HG02852 (cell line): ENCODE data around the gene ARPC2.
A peak's percentile ranks its signal among the peaks of the same experiment; 100 is the strongest.

Source experiments
- ATAC-seq: cut with Tn5 transposase; IDR thresholded peaks from one replicate; pipeline ENCODE4 v1.9.1; 2021; ENCODE audit warnings: mild to moderate bottlenecking, moderate library complexity; ENCODE audit not compliant: unreplicated experiment

Gene ARPC2

DNA sequence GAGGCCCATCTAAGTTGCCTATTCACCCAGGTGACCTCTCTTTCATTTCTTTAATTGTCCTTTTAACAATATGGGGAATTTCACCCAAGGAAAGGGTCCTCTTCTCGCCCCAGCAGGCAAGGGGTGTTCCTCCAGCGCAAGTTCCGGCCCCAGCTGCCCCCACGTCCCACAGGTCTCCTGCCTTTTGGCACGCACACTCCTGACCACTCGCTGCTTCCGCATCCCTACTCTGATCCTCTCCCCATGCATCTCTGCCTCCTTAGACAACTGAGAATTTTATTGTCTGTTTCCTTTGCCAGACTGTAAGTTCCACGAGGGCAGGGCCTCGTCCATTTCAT is 684 bp upstream of the ARPC2 start:
- ATAC-seq, result no peak

DNA sequence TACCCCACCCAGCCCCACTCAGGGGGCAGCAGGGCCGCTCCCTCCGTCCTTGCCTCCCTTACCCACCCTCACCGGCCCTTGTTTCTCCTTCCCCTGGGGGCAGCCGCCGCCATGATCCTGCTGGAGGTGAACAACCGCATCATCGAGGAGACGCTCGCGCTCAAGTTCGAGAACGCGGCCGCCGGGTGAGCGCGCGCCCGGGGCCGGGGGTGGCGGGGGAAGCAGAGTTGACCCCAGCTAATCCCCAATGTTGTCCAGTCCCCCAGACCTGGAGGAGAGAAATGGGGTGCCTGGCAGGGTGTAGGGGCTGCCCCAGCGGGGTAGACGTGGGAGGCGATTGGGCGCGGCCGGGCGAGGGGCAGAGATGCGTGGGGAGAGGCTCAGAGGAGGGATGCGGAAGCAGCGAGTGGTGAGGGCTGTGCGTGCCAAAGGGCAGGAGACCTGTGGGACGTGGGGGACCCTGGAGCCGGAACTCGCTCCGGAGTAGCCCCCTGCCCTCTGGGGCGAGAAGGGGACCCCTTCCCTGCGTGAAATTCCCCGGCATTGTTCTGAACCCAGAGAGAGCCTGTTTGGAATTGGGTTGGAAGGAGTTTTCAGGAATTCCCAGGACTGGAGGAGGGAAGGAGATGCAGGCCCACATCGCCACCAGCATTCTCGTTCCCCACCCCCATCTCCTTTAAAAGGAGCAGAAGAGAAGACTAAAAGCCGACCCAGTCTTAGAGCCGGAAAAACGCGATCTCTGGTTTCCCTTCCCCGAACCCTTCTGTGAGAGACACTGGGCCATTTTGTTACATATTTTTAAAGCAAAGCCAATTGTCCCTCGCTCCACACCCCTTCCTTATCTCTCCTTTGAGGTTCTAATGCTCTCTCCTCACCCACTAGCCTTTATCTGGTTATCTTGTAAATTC is 625 bp downstream of the ARPC2 start:
- peak; percentile 32 for ATAC-seq

DNA sequence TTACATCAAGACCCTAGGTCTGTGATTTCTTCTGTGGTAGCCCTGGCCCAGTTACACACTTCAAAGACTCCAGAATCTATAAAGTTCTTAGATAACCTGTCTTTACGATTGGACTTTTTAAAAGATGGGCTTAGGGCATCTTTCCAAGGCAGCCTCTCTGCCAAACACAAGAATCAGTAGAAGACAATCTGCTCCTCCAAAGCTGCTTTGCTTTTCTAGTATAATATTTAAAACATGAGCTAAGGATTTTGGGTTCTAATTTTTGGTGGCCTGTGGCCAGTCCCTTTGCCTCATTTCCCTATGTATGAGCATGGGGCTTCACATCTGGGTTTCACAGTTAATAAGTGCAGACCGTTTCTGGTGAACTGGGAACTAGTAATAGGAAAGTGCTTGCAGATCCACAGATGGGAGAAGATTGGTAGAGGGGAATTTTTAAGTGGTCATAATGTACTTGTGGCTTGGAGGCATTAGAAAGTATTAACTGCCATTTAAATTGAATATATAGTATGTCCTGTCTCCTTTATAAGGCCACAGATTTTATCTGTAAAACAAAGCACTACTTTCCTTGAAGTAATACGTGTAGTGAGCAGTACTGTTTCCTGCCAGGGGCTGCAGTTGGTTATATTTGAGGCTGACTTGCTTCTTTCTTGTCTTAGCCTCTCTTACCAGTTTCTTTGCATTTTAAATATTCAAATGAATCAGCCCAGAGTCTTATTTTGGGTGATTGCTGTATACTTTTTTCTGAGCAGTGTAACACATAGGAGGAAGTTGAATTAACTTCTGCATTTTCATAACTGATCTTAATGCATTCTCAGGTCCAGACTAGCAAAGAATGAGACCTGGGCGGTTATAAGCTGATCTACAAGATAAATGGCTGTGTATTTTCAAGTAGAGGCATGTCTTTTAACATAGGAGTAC is 1.5 kb downstream of the ARPC2 start:
- peak; percentile 45 for ATAC-seq

DNA sequence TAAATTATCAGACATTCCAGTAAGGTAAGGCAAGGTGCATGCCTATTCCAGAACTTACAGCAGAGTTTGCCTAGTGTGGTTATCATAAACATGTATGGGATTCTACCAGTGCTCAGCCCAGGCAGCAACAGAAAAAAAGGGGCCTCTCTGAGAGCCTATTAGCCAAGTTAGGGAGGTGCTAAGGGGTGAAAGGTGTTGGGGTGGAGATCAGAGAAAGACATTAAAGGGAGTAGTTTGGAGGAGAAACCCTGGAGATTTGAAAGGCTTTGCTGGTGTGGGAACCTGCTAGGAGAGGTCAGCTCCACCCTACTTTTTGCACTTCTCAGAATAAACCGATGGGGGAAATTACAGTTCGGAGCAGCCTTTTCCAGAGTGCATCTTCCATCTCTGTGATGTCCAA is 2.9 kb downstream of the ARPC2 start:
- no peak for ATAC-seq

DNA sequence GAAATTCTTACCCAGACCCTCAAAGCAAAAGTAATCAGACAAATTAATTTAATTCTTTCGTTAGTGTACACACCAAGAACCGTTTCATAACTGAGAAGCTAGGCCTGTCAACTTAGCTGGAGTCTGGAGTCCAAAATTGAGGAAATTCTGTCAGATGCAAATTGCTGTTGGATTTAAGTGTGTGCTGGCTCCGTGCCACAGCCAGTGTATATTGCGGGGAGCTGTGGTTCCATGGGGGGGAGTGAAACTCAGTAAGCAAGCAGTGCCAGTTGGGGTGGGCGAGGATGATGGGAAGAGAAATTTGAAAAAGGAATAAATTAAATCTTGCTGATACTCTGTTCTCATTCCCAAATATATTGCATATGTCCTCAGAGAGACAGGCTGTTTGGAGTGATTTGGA is 4.0 kb downstream of the ARPC2 start:
- no peak for ATAC-seq

DNA sequence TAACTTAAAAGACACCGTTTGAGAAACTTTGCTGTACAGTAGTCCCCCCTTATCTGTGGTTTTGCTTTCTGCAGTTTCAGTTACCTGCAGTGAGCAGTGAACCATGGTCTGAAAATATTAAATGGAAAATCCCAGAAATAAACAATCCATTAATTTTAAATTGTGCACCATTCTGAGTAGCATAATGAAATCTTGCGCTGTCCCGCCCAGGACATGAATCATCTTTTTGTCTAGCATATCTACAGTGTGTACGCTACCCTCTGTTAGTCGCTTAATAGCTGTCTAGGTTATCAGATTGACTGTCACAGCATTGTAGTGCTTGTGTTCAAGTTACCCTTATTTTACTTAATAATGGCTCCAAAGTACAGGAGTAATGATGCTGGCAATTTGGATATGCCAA is 6.1 kb downstream of the ARPC2 start:
- ATAC-seq, result no peak

DNA sequence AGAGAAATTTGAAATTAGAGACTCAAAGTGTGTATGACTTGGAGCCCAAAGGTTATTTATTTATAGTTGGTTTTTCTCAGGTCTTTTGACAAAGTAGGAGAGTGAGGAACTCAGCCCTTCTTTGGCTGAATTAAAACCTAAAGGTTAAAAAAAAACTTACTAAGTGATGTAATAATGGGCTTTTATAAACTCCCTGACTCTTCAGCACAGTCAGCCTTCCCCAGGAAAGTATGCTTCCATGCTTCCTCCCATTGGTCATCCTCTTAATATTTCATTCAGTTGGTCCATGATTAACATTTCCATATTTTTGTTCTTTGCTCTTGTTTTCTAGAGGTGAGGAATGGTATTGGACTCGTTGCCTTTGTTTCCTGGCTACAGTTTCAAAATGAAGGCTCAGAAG is 7.2 kb downstream of the ARPC2 start:
- ATAC-seq, result no peak

DNA sequence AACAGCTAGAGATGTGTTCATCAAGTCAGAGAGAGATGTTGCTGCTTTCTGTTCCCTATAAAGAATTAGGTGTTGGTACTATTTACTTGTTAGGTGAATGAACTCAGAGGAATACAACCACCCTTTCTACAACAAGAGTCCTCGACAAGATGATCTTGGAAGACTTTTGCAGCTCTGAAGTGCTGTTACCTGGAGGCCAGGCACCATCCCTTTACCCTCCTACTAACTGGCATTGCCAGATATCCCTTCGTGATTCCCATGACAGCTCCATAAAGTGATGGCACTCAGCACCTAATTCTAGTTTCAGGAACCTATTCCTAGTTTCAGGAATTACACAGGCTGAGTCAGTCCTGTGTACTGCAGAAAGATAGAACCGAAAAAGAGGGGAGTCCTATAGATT is 9.9 kb downstream of the ARPC2 start:
- no peak for ATAC-seq

DNA sequence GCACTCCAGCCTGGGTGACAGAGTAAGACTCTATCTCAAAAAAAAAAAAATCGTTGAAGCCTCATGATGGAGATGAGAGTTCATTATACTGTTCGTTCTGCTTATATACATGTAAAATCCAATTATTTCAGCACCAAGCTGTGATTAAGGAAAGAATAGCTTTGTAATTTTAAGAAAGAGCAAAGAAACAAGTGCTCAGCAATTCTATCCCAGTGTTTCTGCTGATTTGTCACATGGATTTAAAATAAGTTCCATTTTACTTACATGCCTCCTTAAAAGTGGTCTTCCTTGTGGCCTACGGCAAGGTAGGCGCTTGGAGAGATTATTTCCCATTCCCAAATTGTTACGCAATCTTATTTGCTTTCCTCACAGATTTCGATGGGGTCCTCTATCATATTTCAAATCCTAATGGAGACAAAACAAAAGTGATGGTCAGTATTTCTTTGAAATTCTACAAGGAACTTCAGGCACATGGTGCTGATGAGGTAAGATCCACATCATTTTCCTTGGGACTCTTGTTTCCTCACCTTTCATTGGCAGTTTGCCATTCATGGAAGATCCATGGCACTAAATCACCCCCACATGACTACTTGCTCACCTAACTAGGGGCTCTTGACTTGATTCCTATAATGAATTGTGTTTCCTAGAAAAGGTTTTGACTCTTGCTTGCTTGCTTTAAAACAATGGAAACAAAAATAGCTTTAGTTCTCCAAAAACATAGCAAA is 11.5 kb downstream of the ARPC2 start:
- ATAC-seq, result no peak

DNA sequence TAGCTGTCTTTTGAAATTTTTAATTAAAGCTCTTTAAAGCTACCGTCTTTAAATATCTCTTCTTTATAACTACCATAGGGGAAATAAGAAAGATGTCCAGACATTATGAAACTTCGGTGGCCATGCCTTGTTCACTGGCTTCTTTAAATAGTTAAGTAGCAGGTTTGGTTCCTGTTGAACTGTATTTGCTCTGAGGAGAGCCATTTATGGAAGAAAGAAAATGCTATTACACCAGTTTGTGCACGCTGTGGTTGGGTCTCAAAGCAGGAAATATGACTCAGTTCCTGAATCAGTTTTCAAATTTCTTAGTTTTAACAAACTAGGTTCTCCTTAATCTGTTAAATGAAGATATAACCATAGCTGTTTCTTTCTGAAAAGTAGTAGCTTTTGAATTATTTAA is 12.2 kb downstream of the ARPC2 start:
- ATAC-seq, result peak; percentile 87

DNA sequence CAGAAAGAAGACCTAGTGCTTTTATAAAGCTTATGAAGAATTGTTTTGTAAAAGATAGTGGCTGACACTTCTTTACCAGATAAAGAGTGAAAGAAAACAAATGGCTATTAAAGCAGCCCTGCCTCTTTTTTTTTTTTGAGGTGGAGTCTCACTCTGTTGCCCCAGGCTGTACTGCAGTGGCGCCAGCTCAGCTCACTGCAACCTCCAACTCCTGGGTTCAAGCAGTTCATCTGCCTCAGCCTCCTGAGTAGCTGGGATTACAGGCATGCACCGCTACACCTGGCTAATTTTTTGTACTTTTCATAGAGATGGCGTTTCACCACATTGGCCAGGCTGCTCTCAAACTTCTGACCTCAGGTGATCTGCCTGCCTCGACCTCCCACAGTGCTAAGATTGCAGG is 12.9 kb downstream of the ARPC2 start:
- ATAC-seq, result no peak

DNA sequence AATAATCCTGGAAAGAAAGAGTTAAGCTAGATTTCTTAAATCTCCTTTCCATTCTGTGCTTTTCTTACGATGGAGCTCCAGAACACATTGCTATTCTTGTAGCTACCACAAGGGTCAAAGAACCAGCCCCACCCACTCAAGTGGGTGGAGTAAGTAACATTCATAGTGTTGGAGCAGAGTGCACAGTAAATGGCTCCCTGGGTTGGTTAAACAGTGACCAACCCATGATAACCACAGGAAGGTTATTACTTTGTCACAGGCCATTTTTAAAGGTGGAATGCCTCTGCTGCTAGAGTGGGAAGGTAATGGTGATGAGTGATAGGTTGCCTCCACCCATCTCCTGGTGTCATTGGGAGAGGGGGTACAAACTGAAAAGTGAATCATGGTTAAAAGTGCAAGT is 13.9 kb downstream of the ARPC2 start:
- no peak for ATAC-seq

DNA sequence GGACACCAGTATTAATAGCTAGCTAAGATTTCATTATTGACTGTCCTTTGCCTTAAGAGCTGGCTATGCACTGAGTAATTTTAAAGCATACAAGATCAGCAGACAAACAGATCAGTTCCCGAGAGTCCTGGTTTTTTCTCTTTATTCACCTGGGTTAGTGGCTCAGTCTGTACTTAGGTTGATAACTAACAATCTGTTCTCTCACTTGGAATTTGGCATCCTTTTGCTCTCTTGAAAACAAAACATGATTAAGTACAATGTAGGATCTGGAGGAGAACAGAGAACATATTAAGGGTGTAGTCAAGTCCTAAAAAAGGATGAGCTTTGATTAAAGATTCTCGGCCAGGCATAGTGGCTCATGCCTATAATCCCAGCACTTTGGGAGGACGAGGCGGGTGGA is 16.6 kb downstream of the ARPC2 start:
- no peak for ATAC-seq

DNA sequence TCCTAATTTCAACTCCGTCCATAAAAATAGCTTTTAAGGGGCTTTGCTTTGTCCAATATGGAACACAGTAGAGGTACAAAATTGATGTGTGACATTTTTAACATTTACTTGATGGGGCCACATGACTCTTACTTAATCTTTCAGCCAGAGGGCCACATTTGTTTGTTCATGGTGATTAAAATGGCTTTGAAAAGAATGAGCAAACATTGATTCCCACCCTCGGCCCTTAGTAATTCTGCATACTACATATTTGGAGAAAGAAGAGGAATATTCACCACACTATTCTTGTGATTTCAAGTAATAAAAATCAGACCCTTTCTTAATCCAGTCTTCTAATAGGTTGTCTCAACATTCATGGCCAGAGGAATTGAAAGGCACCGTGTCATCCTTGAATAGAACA is 17.5 kb downstream of the ARPC2 start:
- ATAC-seq, result no peak

DNA sequence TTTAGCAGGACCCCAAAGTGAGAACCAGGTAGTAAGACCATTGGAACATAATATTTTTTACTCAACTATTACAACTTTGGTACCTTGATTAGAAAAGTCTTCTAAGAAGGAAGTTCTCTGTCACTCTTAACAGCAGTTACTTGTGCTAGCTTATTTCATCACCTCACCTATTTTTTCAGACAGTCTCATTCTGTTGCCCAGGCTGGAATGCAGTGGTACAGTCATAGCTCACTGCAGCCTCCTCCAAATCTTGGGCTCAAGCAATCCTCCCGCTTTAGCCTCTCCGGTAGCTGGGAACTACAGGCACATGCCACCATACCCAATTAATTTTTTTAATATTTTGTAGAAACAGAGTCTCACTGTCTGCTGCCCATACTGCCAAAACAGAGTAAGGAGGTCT is 18.0 kb downstream of the ARPC2 start:
- ATAC-seq, result no peak

DNA sequence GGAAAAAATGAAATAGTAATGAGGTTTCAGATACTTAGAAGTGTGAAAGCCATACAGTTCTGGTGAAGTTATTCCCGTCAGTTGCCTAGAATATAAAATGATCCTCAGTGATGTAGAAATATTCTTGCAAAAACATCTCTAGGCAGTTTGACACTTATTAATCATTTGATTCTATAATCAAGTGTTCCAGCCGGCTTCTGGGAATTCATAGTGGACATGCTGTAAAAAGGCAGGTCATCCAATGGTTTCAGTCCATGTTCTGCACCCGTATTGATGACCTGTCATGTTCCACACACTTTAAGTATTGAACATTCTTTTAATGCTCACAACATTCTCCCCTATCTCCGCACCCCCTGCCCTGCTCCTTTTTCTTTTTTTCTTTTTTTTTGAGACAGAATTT is 19.8 kb downstream of the ARPC2 start:
- ATAC-seq, result no peak

DNA sequence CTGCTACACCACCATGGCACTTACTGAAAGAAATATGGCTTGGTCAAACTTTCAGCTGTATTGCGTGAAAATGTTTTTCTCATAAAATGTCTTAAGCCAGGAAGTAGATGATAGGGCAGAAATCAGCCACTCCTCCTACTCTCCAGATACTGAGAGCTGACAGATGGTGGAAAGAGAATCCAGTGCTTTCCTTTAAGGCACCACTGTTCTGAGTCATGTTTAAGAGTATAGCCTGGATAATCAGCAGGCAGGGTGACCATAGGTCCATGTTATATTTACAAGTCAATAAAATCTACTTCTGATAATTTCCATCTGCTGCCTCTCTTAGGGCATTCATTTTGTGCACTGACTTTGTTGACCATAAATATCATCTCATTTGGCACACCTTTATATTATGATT is 21.9 kb downstream of the ARPC2 start:
- no peak for ATAC-seq

DNA sequence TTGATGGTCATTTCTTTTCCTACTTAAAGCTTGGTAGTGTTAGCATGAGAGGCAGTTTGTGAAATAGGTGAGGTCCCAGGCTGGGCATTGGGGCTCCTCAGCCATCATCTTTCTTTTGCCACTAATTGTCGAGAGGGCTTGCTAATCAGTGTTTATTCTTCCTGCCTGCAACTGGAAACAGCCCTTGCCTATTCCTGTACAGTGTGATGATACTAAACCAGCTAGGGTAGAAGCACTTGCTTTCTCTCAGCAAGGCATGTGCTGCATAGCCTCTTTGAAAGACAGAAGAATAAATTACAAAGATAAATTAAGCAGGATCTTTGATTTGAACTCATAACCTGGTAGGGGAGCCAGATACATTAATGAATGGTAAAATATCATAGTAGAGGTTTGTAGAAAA is 27.2 kb downstream of the ARPC2 start:
- no peak for ATAC-seq

DNA sequence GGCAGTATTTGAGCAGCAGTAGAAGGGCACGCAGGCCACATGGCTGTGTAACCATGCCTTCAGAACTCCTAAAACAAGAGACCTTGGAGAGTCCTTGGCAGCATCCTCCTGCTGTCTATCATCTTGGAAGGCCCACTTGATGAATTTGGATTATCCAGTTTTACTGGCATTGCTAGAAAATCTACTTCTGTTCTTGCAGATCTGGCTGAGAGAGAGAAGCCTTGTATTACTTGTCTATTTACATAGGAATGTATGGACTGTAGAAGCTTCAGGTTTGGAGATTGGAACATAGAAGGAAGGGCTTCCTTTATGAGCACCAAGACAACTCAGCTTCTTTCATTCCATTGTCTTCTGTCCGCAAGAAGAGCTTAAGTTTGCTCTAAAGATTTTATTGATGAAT is 27.7 kb downstream of the ARPC2 start:
- ATAC-seq, result no peak

DNA sequence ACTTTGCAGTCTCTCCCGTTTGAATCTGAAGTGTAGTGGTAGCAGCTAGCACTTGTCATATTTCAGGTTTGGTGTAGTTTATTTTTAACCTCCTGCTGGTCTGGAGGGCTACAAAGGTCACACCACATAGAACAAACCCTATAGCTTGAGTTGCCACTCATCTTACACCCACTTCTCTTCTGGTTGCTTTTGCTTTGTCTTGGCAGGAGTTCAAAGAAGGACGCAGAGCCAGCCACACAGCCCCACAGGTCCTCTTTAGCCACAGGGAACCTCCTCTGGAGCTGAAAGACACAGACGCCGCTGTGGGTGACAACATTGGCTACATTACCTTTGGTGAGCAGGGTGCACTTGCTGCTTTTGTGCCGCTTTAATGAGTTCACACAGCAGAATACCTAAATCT is 28.2 kb downstream of the ARPC2 start:
- no peak for ATAC-seq

DNA sequence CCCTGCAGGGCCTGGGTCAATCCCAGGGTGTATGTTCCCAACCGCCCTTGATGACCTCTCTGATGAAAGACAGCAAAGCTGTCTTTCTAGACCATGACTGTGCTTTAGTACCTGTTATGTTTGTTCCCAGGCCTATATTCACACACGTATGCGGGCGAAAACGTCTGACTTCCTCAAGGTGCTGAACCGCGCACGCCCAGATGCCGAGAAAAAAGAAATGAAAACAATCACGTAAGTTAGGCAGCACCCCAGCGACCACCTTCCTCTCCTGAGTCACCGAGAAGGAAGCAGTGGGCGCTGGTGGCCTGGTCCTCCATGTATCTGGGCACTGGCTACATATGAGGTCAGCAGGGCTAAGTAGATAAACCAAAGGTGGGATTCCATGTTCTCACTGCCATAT is 32.7 kb downstream of the ARPC2 start:
- no peak for ATAC-seq
